DMS79 (cell line): ENCODE data around the gene RPA1.
"Not testable (repeated sequence)": the region's sequence is repeated elsewhere in the genome, so short reads cannot be mapped to it uniquely, and the experiment has no call there.

ENCODE experiments used
- DNase-seq: peaks from one replicate; lab custom pipeline; 2025; lab: John Stamatoyannopoulos, UW

The RPA1 gene

DNA sequence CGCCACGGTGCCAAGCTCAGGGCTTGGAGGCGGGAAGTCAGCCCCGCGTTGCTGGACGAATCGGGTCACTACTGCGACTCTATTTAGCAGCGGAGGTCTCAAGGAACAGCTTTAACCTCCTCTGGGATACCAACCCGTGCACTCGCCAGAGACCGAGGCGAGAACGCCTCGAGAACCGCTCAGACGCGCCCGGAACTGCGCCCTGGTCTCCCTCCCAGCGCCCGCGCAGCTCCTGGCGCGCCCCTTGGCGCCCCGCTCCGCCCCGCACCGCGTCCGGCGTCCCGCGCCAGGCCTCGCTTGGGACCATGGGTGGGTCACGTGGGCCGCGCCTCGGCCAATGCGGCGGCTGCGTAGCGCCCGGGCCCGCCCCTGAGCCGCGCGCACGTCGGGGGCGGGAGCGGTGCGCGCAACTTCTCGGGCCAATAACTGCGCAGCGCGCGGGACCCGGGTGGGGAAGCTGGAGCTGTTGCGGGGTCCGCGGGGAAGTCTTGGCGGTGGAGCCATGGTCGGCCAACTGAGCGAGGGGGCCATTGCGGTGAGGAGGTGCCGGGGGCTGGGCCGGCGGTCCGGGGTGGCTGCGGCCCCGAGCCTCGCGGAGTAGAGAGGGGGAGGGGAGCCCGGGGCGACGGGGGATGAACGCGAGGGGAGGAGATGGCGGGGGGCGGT is at the start of gene RPA1, which contains the start of gene SMYD4:
Gene RPA1 (plus strand): TSS at position 414 of the 666 bp plus-strand sequence. CDS start 89 bp downstream, at position 503.
Gene SMYD4 (minus strand): TSS at position 311 of the 666 bp plus-strand sequence. CDS start 1,908 bp downstream, outside the sequence.
- DNase-seq, result peak; percentile 71

DNA sequence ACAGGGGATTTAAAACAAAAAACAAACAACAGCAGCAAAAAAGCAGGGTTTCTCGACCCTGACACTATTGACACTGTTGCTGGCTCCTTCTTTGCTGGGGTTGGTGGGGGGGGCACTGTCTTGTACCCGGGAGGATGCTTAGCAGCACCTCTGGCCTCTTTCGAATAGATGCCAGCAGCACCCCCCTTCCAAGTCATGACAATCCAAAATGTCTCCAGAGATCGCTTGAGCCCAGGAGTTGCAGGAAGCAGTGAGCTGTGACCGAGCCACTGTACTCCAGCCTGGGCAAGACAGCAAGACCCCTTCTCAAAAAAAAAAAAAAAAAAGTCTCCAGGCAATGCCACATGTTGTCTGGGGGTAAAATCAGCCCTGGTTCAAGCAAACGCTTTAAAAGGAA is 47.6 kb upstream of the RPA1 start:
- no peak for DNase-seq

DNA sequence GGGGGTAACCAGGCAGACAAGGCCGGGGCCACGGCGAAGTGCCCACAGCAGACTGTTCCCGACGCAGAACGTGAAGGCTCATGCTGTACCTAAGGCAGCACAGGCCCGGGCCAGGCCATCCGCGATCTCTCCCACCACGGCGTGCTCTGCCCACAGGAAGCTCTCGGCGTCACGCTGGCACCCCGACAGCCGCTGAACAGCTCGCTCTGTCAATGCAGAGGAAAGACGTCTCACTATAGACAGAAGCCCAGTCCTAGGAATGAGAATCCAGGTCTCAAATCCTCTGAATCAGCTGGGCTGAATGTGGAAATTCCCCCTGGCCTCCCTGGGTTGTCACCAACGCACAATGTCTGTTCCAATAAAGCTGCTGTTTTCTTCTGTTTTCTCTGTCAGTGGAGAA is 46.5 kb upstream of the RPA1 start:
- no peak for DNase-seq

DNA sequence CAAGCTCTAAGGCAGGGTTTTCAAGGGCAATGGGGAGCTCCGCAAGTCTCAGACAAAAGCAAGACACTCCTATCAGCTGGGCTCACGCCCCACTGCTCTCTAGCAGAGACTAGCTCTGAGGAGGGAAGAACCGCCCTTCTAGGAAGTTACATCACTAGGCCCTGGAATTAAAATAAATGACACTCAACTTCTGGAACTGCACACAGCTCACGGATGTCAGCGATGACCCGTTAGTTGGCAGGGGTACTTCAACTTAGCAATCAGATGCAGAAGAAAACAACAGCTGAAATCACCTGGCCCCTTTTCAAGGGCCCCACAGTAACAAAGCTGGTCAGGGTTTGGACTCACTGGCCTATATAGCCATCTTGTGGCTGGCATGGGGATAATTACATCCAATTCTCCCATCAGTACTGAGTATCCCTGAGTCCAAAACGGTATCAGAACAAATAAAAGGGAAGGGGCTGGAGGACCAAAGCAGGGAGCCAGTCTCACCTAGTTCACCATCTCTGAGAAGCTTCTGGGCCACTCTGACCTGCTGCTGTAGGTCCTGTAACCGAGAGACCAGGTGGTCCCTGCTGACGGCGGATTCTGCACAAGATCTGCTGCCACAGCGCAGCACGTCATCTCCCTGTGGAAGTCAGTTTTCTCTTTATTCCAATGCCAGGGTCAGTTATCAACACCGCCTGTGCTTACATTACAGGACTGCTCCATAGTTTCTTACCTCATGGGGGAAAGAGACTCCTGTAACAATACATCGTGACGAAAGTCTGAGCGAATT is 45.8 kb upstream of the RPA1 start:
- DNase-seq, result no peak

DNA sequence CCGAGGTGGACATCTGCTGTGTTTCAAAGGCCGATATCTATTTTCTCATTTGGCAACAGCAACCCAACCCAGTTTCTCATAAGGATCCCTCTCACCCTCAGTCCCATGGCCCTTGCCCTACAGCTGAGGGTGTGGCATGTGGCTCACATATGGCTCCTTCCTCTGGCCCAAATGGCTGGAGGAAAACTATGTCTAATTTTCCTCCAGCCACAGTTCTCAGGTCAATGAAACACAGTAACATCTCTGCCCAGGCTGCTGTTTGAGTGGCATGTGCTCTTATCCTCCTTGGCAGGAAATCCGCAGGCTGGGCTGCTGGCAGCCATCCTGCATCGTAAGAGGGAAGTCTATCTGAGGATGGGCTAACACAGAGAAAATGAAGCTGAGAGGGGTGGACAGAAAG is 43.9 kb upstream of the RPA1 start:
- DNase-seq, result no peak

DNA sequence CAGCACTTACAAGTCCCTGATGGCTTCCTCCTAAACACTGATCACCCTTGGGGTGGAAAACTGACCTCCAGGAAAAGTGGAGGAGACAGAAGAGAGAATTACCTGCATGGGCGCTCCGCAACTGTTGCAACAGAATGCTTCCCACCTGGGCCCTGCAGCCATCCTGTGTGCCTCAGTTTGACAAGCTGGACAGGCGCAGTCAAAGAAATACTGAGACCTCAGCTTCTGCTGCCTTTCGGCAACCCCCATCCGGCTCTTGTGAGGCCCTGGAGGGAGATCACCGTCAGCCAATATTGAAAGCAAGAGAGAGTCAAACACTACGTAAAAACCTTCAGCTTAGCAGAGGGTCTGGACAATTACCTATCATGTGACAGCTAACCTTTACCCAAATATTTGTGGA is 43.1 kb upstream of the RPA1 start:
- DNase-seq, result no peak

DNA sequence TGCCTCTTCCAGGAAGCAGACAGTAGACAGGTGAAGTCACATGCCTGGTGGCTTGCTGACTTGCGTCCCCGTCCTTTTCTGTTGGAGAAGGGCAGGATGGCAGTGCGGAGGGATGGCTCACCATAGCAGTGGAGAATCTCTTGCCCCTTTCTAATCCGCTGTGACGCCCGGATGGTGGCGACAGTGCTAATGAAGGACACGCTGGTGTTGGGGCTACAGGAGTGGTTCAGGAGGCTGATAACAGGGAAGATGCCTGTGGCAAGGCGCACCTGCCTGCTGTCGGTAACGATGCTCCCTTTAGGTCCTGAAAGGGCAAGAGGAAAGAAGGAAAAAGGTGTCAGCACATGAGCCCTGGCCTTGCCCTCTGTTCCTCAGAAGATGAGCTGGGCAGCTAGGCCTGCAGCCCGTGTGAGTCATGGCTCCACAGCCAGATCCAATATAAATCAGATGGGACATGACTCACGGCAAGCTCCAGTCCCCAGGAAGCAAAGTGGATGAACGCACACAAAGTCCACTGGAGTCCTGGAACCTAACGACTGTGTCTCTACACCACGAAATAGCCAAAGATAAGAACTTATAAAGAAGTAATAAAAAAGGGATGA is 42.4 kb upstream of the RPA1 start:
- DNase-seq, result no peak

DNA sequence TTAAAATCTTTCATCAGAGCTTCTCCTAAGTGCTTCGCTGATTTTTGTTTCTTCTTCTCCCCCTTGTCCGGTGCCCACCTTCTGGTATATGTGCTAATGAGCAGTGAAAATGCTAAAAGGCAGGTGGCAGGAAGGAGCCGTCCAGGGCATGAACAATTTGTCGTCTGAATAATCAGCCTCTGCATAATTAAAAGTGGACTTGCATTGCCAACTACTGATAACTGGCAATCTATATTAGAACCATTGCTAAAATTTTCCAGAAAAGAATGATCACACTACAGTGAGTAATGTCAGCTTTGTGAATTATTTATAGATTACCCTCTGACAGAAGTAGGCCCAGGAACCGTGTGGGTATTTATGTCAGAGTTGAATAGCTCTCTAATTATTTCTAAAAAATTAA is 39.9 kb upstream of the RPA1 start:
- no peak for DNase-seq

DNA sequence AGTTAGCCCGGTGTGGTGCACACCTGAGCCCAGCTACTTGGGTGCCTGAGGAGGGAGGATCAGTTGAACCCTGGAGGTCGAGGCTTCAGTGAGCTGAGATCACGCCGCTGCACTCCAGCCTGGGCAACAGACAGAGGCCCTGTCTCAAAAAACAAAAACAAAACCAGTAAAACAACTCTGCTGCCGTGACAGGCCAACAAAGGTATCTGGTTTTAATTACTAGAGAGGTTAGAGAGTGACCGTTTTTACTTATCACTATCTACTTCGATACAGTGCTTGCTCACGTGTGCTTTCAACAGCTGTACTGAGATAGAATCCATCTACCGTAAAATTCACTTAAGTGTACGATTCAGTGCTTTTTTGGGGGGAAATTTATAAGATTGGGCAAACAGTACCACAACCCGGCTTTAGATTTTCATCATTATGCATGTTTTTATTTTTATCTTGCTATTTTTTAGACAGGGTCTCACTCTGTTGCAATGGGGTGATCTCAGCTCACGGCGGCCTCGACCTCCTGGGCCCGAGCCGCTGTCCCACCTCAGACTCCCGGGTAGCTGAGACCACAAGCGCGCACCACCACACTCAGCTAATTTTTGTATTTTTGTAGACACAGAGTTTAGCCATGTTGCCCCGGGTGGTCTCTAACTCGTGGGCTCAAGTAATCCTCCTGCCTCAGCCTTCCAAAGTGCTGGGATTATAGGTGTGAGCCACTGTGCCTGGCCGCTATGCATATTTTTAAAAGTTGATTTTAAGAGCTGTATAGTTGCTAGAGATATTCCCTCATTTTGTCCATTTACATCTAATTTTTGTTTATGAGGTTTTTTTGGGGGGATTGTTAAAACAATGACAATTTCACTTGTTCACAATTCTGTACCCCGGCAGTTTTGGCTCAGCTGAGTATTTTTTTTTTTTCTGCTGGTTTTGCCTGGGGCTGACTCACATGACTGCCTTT is 37.0 kb upstream of the RPA1 start:
- DNase-seq, result peak; percentile 56

DNA sequence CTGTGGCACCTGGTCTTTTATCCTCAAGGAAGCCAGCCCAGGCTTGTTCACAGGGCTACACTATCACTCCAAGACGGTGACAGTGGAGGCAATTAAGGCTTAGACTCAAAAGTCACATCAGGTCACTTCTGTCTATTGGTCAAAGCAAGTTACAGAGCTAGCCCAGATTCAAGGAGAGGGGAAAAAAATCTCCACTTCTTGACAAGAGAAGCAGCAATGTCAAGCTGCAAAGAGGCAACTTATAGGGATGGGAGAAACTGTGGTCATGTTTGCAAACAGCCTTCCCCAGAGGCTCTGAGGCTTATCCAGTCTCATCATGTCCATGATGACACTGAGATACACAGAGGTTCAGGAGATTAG is 36.4 kb upstream of the RPA1 start:
- peak; percentile 93 for DNase-seq

DNA sequence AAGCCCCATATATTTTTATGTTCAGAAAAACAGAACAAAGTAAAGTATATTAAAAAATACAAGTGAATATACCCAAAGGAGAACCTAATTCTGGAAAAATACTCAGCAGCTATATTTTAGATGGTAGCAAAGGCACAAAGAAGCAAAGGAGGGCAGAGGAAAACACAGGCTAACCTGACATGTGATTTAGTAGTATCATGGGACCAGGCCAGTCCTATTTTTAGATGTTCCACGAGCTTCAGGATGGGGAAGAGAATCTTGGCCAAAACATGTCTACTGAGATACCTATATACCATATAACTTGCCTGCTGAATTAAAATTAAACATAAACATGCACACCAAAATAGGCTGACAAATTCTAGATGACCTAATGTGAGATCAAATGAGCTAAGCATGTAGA is 33.0 kb upstream of the RPA1 start:
- DNase-seq, result no peak

DNA sequence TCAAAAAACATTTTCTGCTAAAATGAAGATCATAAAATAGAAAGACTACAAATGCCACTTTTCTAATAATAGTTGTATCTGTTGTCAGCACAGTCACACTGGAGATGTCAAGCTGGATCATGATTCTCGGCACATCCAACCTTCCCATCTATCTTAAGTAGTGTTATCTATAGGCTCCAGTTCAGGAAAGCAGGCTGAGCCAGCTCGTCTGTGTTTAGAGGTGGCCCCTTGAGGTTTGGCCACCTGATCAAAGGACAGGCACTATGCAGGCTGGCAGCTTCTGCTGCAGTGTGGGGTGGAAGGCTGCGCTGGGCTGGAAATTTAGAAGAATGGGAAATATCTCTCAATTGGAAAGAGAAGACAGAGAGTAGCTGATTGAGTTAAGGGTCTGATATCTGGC is 32.5 kb upstream of the RPA1 start:
- DNase-seq, result no peak

DNA sequence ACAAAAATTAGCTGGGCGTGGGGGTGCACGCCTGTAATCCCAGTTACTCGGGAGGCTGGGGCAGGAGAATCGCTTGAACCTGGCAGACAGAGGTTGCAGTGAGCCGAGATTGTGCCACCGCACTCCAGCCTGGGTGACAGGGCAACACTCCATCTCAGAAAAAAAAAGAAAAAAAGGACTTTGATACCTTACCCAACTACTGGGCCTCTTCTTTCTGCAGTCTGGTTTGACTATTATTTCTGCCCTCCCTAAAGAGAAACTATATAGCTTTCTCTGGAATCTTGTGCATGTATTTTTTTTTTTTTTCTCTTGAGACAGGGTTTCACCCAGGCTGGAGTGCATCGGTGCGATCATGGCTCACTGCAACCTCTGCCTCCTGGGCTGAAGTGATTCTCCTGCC is 32.0 kb upstream of the RPA1 start:
- not testable (repeated sequence) for DNase-seq

DNA sequence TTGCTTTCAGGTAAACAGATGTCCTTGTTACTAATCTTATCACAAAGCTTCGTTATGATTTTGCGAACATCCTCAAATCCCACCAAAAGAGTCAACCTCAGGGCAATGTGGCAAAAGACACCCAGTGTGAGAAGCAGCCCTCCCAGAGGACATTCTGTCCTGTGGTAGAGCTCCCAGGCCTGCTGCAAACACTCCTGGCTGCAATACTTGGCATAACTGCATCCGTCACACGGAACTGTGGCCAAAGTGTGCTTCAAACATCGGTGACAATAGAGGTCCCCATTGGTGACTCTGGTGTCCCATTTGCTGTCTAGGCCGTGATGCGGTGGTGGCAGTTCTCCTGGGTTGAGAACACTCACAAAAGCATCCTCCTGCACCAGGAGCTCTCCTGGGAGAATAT is 29.6 kb upstream of the RPA1 start:
- DNase-seq, result no peak

DNA sequence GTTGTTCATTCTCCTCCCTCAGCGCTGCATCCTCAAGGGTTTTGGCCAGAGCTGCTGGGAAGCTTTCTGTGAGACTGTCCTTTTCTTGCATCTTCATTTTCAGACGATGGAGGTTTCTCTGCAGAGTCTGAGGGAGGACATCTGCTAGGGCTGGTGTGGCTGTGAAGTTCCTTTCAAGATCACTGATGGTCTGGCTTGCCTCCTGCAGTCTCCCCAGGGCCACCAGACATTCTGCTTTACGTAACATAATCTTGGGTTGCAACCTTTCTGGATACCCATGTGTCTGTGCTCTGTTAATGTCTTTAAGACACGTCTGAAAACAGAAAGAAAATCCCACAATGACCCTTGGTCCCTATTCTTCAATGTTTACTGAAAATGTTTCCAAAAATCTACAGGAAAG is 29.1 kb upstream of the RPA1 start:
- DNase-seq, result no peak

DNA sequence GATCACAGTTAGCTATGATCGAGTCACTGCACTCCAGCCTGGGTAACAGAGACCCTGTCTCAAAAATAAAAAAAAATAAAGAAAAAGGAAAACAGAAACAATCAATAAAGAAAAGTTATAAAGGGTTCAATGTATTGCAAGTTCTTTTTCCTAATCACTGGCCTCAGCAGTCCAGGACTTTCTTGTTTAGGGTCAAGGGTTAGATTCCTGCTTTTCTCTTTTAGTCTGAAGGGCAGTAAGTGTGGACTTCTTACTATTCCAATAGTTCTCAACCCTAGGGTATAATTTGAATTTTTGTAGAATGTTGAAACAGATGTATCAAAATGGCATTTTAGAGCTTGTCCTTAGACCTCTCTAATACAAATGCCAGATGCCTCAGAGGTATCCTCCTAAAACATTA is 27.4 kb upstream of the RPA1 start:
- no peak for DNase-seq

DNA sequence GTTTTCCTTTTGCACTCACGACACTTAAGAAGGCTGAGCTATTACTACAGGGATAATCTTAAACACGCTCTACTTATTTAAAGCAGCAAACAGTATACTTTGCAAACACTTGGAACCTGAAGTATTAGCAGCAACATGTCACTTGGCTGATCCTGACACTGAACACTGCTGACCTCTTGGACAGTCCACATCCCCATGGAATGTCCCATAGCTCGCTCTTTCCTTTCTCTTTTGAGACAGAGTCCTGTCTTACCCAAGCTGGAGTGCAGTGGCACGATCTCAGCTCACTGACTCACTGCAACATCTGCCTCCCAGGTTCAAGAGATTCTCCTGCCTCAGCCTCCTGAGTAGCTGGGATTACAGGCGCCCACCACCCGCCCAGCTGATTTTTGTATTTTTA is 26.5 kb upstream of the RPA1 start:
- DNase-seq, result no peak

DNA sequence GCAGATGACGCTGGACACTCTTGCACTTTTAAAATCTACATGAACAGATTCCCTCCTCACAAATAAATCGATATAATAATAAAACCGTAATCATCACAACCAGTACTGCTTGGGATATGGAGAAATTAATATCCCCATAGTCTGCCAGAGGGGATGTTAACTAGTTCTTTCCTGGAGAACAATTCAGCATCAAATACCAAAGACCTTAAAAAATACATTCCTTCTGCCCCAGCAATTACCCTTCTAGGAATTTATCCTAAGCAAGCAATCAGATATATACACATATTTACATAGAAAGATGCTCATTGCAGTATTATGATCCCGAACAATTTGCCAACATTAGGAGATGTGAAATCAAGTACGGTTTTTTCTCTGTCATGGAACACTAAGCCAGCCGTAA is 21.9 kb upstream of the RPA1 start:
- no peak for DNase-seq

DNA sequence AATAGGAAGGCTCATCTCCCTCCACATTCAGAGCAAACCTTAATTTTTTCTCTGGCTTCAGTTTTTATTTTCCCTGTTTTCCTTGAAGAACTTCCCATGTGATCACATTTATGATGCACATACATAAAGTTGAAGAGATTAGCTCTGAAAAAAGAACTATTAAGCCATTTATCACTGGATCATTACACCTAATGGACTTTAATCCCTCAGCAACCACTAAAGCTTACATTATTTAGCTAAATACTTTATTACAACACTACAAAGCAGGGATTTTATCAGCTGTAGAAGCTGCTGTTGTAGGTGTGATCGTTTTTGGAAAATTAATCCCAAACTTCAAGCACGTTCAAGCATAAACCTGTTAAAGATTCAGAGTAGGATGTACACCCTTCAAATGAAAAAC is 21.2 kb upstream of the RPA1 start:
- no peak for DNase-seq

DNA sequence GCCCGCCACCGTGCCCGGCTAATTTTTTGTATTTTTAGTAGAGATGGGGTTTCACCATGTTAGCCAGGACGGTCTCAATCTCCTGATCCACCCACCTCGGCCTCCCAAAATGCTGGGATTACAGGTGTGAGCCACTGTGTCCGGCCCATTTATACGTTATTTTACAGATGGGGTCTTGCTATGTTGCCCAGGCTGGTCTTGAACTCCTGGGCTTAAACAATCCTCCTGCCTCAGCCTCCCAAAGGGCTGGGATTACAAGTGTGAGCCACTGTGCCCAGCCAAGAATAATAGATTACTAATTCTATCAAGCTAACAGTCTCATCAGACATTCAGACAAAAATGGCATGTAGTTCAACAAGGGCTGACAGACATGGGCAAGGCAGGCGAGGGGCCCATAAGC is 20.0 kb upstream of the RPA1 start:
- not testable (repeated sequence) for DNase-seq

DNA sequence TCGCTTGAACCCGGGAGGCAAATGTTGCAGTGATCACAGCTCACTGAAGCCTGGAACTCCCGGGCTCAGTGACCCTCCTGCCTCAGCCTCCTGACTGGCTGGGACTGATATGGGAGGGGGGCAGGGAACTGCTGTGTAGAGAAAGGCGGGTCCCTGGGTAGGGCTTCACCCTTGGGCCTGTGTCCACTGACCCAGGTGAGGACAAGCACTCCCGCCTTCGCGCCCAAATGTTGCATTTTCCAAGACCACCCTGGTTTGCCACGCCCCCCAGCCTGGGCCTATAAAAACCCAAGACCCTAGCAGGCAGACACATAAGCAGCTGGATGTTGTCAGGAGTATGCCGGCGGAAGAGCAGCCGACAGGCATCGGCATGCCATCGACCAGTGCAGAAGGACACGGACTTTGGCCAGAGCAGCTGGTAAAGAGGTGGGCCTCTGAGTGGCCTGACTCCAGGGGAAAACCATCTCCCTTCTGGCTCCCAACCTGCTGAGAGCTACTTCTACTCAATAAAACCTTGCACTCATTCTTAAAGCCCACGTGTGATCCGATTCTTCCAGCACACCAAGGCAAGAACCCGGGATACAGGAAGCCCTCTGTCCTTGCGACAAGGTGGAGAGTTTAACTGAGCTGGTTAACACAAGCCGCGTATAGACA is 19.2 kb upstream of the RPA1 start:
- no peak for DNase-seq

DNA sequence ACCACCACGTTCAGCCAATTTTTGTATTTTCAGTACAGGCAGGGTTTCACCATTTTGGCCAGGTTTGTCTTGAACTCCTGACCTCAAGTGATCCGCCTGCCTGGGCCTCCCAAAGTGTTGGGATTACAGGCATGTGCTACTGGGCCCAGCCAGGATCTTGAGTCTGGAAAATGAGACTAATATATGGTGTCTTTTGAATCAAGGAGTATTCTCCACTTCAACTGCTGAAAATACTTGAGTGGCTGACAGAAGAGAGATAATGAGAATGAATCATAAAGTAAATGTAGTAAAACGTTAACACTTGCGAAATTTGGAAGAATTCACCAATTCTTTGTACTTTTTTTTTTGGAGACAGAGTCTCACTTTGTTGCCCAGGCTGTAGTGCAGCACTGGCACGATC is 16.7 kb upstream of the RPA1 start:
- no peak for DNase-seq
